GM12875 (cell line): Measurements from ENCODE around the gene ZNF618.

Source experiments
- H3K4me3 ChIP-seq: one replicate; pipeline ENCODE4 v1.5.1; 2011; ENCODE audit warnings: low read depth, low read length, control low read depth
- CTCF ChIP-seq: IDR thresholded peaks from 2 replicates; pipeline ENCODE4 v1.5.1; 2011; ENCODE audit warnings: low read depth, mild to moderate bottlenecking, control low read depth, inconsistent platforms, low read length, moderate library complexity, borderline replicate concordance; ENCODE audit not compliant: insufficient read depth

The ZNF618 gene

GRCh38 chr9:113872485-113873143 lies 3.5 kb upstream of the ZNF618 start:
- H3K4me3 ChIP-seq = no peak overlapping the region

GRCh38 chr9:113873446-113873845 lies 2.7 kb upstream of the ZNF618 start:
- H3K4me3 ChIP-seq = no peak overlapping the region
- no peak for TF ChIP-seq CTCF

More at GRCh38 chr9:113872485-113873143, 3.5 kb upstream of the ZNF618 start:
- TF ChIP-seq CTCF = no peak

GRCh38 chr9:113873926-113874325 lies 2.2 kb upstream of the ZNF618 start:
- H3K4me3 ChIP-seq = no peak overlapping the region
- TF ChIP-seq CTCF = no peak

- no peak for TF ChIP-seq CTCF
- no peak overlapping the region for H3K4me3 ChIP-seq
Measured at GRCh38 chr9:113875459-113876150, 504 bp upstream of the ZNF618 start.

GRCh38 chr9:113876993-113877368 lies 872 bp downstream of the ZNF618 start:
- no peak for TF ChIP-seq CTCF
- H3K4me3 ChIP-seq = no peak overlapping the region

GRCh38 chr9:113879318-113879717 lies 3.2 kb downstream of the ZNF618 start:
- TF ChIP-seq CTCF = no peak
- no peak overlapping the region for H3K4me3 ChIP-seq

- TF ChIP-seq CTCF = no peak
- no peak overlapping the region for H3K4me3 ChIP-seq
Measured at GRCh38 chr9:113879911-113880310, 3.8 kb downstream of the ZNF618 start.
